EL (cell line): Measurements from ENCODE around the gene IZUMO2.
A peak's percentile ranks its signal among the peaks of the same experiment; 100 is the strongest.
"Not testable (repeated sequence)": the region's sequence is repeated elsewhere in the genome, so short reads cannot be mapped to it uniquely, and the experiment has no call there.

ENCODE experiments used
- DNase-seq: peaks from one replicate; pipeline ENCODE4 v3.0.0-alpha.2; 2016

The IZUMO2 gene

DNA sequence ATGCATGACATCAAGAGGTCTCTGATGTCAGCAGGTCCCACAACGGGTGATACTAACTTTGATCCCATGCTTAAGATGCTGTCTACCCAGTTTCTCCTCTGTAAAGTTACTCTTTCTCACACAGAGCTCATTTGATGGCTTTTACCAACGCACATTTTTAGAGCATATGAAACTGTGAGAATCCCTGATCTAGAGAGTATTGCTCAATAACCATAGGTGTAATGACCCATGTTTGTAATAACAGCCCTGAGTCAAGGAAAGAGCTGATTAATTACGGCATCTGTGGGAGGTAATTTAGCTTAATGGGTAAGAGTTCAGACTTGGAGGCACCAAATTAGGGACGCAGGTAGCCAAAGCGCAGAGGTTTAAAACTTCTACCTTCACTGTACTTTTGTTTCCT, 18.0 kb upstream of the IZUMO2 start:
- DNase-seq: no peak

DNA sequence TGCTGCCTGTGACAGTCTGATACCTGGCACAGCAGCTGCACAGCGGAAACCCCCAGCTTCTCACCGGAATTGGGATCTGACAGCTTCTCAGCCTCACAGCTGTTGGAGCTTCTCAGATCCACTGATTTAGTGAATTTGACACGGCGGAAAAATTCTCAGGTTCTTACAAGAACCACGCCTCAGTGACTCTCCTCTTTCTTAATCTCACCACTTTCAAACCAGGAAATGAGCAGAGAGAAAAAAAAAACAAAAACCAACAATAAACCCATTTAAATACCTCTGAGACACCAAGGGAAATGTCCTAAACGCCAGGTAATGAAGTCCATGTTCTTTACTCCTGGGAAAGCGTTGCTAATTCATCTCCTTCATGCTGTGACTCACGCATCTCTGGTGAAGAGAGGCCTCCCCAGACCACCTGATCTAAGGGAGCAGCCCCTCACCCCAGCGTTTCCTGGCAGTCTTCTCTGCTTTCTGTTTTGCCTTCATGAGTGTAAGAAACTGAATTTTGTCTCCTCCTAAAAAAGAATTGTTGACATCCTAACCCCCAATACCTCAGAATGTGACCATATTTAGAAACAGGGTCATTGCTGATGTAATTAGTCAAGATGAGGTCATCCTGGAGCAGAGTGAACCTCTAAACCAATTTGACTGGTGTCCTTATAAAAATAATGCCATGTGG, 15.9 kb upstream of the IZUMO2 start:
- peak; percentile 12 for DNase-seq

DNA sequence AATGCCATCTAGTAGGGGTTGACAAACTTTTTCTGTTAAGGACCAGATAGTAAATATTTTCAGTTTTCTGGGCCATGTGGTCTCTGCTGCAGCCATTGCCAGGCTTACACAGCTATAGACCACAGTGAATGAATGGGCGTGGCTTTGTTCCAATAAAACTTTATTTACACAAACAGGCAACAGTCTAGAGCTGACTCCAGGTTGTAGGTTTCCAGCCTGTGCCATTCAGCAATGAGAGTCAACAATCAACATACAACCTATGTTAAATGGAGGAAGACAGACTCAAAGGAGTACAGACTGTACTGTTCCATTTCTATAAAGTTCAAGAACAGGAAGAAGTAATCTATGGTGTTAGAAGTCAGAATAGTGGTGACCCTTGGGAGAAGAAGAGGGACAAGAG, 15.2 kb upstream of the IZUMO2 start:
- no peak for DNase-seq

DNA sequence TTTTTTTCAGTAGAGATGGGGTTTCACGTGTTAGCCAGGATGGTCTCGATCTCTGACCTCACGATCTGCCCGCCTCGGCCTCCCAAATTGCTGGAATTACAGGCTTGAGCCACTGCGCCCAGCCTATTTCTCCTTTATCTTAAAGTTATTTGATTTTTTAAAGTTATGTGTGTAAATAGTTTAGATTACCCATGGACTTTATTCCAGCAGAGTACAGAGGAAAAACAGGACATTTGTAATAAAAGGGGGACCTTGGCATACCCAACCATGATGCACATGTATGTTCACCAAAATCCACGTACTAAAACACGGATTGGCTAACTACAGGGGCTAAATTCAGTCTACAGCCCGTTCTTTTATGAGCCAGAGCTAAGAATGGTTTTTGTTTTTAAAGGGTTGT, 13.7 kb upstream of the IZUMO2 start:
- DNase-seq: no peak

DNA sequence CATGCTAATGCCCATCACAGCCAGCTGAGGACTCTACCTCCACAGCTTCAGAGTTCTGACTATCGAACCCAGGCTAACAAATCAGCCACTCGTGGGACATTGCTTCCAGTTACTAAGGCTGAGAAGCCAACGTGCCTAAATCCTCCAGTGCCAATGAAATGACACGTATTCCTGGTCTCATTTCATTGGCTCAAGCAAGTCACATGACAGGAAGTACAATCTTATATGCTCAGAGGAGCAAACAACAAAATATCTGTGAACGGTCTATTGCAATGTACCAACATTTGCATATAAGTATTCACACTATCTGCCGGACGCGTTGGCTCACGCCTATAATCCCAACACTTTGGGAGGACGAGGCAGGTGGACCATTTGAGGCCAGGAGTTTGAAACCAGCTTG, 12.8 kb upstream of the IZUMO2 start:
- DNase-seq: no peak

DNA sequence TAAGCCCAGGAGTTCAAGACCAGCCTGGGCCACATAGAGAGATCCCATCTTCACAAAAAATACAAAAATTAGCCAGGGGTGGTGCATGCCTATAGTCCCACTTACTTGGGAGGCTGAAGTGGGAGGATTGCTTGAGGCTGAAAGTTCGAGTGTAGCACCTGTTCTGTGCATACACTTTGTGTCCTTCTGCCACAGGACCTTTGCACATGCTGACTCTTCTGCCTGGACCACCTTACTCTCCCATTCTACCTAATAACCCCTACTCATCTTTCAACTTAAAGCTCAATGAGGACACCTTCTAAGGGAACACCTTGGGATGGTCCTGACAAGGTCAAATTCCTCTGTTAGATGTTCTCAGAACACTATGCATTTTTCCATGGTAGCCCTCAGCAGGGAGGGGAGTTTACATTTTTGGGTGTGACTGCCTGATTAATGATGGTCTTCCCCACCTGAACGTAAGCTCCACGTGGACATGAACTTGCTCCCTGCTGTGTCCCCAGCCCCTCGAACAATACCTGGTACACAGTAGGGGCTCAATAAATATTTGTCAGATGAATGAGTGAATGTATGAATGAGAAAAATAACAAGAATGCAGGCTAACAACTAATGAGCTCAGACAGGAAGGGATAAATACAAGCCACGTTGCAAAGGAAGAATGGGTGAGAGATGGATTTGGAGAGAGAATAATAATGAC, 11.2 kb upstream of the IZUMO2 start:
- DNase-seq: no peak

DNA sequence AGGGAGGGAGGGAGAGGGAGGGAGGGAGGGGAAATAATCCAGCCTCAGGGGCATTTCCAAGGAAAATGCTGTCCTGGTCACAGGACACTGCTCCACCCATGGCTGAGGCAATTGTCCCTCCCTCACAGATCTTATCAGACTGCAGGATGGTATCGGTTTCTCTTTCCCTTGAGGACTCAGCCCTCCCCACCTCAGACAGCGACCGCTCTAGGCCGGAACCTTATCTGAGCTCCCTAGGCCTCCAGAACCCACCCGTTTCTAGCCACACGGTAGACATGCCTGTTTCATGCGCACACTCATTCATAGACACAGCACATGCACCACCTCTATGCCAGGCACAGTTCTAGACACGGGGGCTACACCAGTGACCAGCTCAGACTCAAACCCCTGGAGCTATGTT, 10.0 kb upstream of the IZUMO2 start:
- peak; percentile 31 for DNase-seq

DNA sequence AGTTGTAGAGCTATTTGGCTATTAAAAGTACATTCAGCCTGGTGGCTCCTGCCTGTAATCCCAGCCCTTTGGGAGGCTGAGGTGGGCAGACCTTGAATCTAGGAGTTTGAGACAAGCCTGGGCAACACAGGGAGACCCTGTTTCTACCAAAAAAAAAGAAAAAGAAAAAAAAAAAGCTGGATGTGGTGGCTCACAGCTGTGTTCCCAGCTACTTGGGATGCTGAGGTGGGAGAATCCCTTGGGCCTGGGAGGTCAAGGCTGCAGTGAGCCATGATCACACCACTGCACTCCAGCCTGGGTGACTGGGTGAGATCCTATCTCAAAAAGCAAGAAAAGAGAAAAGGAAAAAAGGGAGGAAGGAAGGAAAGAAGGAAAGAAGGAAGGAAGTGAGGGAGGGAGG, 9.6 kb upstream of the IZUMO2 start:
- DNase-seq: no peak

DNA sequence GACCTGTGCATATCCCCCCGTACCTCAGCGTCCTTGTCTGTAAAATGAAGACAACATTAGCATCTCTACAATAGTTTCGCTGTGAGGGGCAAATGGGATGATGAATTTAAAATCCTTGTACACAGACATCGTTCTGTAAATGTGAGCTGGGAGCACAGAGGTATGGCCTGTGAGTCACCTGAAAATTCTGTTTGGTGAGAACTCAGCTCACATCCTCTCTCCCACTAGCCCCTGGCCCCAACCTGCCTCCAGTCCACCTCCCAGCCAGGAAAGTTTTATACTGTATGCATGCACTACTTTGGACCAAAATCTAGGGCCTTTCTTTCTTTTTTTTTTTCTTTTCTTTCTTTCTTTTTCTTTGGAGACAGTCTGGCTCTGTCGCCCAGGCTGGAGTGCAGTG, 8.7 kb upstream of the IZUMO2 start:
- no peak for DNase-seq

DNA sequence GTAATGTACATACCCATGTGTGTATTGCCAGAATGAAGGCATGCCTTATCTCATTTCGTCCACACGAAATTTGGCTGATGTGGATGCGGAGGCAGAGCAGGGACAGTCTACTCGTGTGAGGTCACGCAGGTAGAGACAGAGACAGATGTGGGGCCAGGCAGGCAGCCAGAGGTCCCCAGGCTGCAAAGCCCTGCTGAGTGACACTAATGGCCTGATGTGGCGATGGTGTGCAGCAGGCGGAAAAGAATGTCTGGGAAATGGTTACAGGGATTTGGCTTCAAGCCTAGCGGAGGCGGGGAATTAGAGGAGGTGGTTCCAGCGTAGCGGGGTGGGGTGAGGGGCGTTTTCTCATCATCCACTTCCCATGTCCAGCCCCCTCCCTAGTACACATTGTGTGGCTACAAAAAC, 4.2 kb upstream of the IZUMO2 start:
- DNase-seq: no peak

DNA sequence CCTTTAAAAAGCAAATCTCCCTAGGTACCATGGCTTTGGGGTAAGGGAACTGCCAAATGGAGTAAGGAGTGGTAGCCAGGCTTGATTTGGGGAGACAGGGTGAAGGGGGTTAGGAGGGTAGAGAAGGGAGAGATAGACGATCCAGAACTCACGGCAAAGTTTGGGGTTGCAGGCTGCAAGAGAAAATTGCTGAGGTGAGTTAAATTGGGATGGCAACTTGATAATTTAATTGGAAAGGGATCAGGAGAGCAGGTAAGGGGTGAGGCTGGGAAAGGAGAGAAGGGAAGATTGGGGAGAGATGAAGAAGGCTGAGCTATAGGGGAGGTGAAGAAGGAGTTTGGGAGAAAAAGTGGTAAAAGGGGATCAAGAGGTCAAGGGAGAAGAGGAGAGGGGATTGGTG, 4.0 kb downstream of the IZUMO2 start:
- no peak for DNase-seq

DNA sequence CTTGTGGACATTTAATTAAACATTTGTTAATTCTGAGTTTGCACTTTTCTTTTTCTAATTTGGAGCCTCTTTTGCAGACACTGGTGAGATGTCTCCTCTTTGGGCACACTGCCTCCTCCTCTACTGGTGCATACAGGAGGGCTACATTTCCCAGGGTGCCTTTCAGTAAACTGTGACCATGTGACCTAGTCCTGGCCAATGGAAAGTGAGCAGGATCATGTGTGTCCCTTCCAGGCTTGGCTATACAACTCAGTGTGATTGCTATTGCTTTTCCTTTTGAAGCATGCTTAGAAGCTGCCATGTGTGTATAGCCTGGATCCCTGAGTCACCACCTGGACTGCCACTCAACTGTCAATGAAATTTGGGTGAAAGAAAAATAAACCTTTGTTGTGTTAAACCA, 4.5 kb downstream of the IZUMO2 start:
- no peak for DNase-seq

DNA sequence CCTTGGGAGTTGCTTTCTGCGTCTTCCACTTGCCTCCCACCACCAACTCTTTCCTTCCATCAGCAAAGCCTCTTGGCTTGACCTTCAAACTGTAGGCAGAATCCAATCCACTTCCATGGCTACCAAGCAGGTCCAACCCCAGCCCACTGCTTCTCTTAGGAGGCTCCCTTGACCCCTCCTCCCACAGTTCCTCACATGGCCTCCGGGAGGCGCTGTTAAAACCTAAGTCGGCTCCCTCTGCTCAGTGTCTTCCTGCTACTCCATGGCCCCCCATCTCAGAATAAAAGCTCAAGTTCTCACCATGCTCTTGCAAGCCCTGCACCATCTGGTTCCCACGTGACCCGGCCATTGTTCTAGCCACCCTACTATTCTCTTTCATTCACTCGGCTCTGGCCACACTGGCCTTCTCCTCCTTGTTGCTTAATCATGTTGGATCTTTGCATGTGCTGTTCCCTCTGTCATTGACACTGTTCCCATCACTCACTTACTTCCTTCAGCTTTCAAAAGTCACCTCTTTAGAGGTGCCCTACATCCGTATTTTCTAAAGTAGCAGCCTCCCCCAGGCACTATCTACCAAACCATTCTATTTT, 7.5 kb downstream of the IZUMO2 start:
- no peak for DNase-seq

DNA sequence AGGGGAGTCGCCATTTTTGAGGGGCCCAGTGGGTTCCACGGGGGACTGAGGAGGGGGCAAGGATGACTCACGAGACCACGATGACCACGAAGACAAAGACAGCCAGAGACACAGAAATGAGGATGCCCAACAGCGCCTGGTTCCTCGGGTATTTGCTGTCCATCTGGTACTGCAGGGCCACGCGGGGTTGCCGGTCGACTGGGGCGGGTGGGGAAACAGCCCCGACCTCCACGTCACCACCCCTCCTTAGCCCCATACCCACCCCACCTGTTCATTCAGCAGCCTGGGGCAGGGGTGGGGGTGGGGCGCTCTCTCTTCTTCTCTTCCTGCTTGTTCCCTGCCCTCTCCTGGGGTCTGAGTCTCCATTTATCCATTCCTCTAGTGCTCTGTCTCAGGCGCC, 8.6 kb downstream of the IZUMO2 start:
- DNase-seq: no peak

DNA sequence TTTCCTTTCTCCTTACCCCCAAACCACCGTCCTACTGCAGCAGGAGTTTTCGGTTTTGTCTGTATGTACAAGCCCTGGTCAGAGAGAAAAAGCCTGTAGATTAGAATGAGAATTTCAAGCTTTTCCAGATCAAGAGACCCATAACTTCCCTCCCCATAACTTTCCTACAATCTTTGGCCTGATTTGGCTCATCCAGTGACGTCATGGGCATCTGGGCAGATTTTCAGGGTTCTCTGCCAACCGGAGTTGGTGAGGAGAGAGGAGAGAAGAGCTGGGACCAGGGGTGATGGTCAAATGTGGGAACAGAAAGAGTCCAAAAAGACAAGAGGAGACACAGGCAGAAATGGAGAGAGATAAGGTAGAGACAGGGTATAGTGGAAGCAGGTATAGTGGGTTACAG, 10.5 kb downstream of the IZUMO2 start:
- no peak for DNase-seq

DNA sequence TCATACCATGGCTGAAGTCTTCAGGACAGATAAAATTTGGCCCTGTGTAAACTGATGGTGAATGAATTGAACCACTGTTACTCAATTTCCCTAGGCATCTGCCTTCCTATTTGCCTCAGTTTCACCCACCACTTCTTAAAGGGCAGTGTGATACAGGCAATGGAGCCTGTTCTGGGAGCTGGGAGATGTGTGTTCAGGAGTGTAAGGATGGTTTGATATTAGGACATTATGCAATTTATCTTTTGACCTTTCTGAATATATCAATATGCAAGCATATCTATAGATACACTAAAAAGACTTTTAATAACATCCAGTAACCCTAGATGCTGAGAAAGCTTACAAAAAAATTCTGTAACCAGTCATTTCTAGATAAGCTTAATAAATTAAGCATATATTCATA, 14.6 kb downstream of the IZUMO2 start:
- no peak for DNase-seq

DNA sequence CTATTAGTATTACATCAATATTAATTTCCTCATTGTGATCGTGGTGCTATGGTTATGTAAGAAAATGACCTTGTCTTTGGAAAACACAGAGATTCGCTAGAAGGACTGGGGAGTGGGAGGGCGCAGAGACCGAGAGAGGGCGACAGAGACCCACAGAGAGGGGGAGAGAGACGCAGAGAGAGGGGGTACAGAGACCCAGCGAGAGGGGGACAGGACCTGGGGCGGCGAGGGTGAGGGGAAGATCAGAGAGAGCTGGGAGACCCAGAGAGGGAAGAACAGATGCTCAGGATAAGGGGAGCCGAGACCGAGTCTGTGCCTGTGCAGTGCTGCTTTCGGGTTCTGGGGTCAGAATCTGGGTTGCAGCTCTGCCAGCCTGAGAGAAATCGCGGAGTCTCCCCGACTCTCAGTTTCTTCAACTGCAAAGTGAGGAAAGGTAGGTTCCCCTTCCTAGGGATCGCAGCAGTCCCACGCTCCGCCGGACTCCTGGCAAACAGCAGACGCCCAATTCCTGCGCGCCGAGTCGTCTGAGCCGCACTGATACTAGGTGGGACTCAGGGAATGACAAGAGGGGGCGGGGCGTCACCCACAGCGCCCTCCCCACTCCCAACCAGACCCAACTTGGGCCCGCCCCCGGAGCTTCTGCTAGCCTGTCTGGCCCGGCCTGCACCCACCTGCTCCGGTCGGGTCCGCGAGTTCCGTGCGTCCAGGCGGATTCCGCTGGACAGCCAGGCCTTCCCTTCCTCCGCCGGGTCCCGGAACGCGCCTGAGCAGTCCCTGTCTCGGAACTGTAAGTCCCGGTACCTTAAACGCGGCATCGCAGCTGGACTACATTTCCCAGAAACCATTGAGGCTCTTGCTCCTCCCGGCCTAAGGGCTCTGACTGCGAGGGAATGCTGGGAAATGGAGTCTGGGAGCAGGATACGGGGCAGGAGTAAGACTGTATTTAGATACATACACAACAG, 15.3 kb downstream of the IZUMO2 start:
- DNase-seq: peak; percentile 85

DNA sequence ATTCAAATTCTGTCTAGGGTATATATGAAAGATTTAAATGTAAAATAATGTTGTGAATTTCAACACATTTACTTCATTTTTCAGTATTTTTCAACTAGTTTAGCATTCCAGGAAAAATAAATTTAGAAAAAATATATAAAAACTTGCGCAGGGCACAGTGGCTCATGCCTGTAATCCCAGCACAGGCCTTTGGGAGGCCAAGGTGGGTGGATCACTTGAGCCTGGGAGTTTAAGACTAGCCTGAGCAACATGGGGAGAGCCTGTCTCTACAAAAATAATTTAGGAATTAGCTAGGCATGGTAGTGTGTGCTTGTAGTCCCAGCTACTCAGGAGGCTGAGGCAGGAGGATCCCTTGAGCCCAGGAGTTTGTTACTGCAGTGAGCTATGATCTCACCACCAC, 21.2 kb downstream of the IZUMO2 start:
- DNase-seq: not testable (repeated sequence)

DNA sequence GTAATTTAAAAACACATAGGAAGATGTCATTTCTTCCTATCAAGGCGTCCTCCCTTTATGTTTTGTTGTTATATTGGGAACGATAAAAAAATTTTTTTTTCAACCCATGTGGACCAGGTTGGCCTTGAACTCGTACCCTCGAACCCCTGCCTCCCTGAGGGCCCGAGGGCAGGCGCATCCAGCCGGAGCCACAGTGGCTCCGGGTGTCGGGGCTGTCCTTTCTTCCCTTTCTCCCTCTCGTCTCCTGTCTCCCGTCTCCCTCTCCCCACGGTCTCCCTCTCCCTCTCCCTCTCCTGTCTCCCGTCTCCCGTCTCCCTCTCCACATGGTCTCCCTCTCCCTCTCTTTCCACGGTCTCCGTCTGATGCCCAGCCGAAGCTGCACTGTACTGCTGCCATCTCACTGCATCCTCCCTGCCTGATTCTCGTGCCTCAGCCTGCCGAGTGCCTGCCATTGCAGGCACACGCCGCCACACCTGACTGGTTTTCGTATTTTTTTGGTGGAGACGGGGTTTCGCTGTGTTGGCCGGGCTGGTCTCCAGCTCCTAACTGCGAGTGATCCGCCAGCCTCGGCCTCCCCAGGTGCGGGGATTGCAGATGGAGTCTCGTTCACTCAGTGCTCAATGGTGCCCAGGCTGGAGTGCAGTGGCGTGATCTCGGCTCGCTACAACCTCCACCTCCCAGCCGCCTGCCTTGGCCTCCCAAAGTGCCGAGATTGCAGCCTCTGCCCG, 22.8 kb downstream of the IZUMO2 start:
- not testable (repeated sequence) for DNase-seq

DNA sequence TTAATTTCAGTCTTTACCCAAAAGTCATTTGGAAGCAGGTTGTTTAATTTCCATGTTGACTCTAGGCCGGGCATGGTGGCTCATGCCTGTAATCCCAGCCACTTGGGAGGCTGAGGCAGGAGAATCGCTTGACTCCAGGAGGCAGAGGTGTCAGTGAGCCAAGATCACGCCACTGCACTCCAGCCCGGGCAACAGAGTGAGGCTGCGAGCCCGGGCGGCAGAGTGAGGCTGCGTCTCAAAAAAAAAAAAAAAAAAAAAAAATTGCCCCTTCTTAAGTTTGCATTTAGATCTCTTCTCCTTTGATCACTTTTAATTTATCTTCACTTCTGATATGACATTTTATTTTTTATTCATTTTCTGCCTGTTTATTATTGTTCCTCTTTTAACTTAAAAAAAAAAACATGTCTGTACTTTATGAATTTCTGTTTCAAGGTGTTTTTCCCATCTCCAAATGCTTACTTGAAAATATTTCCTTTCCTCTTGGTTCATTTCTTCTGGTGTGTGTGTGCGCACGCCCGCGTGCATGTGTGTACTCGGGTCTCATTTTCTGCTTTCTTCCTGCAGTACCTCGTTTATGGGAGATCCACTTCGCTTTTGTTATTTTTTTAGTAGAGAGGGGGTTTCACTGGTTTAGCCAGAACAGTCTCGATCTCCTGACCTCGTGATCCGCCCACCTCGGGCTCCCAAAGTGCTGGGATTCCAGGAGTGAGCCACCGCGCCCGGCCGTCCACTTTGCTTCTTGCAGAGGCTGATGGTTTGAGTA, 26.3 kb downstream of the IZUMO2 start:
- DNase-seq: not testable (repeated sequence)

DNA sequence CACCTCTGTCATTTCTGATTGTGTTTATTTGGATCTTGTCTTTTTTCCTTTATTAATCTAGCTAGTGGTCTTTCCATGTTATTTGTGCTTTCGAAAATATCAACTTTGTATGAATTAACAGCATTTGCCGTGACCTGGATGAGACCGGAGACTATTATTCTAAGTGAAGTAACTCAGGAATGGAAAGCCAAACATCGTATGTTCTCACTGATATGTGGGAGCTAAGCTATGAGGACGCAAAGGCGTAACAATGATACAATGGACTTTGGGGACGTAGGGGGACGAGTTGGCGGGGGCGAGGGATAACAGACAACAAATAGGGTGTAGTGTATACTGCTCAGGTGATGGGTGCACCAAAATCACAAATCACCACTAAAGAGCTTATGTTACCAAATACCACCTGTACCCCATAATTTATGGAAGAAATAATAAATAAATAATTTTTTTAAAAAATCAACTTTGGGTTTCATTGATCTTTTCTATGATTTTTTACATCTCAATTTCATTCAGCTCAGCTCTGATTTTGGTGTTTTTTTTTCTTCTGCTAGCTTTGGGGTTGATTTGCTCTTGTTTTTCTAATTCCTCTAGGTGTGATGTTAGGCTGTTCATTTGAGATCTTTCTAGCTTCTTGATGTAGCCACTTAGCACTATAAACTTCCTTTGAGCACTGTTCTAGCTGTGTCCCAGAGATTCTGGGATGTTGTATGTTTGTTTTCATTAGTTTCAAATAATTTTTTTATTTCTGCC, 27.1 kb downstream of the IZUMO2 start:
- DNase-seq: not testable (repeated sequence)
